Erythroblast (primary cell): Measurements from ENCODE around the gene PKP4.

Source experiments
- DNase-seq, 2 experiments: peaks; one replicate each; lab custom pipeline; 2025; lab: John Stamatoyannopoulos, UW
- GATA1 ChIP-seq: IDR thresholded peaks from 2 replicates; pipeline ENCODE4 v1.6.1; 2011; ENCODE audit warnings: low read depth, mild to moderate bottlenecking, control low read depth, low read length, moderate library complexity
- POLR2A ChIP-seq: IDR thresholded peaks from 2 replicates; pipeline ENCODE4 v1.6.1; 2011; ENCODE audit warnings: mild to moderate bottlenecking, low read length

Gene PKP4

GRCh38 chr2:158518084-158518483 is 61.3 kb downstream of the PKP4 start:
- no peak for TF ChIP-seq GATA1
- no peak for DNase-seq

DNA sequence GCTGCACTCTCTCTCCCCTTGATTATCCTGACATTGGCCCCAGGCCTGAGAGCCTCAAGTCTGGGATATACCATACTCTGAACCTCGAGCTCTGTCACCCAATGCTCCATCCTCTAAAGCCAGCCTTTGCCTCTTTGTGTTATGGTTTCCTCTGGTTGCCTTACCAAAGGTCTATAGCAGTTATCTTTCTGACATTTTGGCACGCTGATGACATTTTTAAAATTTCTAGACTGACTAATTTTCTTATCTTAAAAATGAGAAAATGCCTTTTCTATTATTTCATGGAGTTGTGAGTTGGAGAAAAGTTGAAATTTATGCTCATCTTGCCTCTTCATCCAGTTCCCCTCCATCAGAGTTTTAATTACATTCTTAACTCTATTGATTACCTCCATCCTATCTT is 62.7 kb downstream of the PKP4 start:
- TF ChIP-seq POLR2A: no peak
- no peak for TF ChIP-seq GATA1
- no peak for DNase-seq

GRCh38 chr2:158529379-158530259 is 72.9 kb downstream of the PKP4 start:
- no peak for DNase-seq
- TF ChIP-seq POLR2A (no peak), GATA1 (no peak)

GRCh38 chr2:158530829-158531228 is 74.1 kb downstream of the PKP4 start:
- TF ChIP-seq POLR2A (no peak), GATA1 (no peak)
- no peak for DNase-seq

DNA sequence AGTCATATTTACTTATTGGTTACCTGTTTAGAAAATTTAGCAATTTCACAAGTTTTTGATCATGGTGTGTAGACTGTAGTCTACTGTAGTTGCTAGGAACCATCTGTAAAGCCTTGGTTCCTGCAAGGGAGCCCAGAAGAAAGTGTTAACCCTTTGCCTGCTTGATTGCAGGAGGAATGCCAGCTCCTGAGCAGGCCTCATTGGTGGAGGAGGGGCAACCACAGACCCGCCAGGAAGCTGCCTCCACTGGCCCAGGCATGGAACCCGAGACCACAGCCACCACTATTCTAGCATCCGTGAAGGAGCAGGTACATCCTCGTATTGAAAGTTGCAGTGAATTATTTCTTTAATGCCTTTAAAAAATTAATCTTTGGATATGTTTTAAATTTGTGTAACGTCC is 76.3 kb downstream of the PKP4 start:
- TF ChIP-seq GATA1 (no peak), POLR2A (no peak)
- no peak for DNase-seq

- DNase-seq: peak; percentile 37 to 39
- no peak for TF ChIP-seq POLR2A
- no peak for TF ChIP-seq GATA1
Observed at GRCh38 chr2:158539176-158540005, 82.6 kb downstream of the PKP4 start.

- TF ChIP-seq POLR2A (no peak), GATA1 (no peak)
Observed at GRCh38 chr2:158542577-158542976, 85.8 kb downstream of the PKP4 start.

GRCh38 chr2:158543957-158544356 is 87.2 kb downstream of the PKP4 start:
- DNase-seq: no peak
- TF ChIP-seq POLR2A: no peak
- no peak for TF ChIP-seq GATA1

More at GRCh38 chr2:158542577-158542976, 85.8 kb downstream of the PKP4 start:
- no peak for DNase-seq

GRCh38 chr2:158544998-158545397 is 88.2 kb downstream of the PKP4 start:
- TF ChIP-seq GATA1: no peak
- TF ChIP-seq POLR2A: no peak

GRCh38 chr2:158546412-158547144 is 89.8 kb downstream of the PKP4 start:
- TF ChIP-seq GATA1 (no peak), POLR2A (no peak)
- DNase-seq: peak in 1 of 2 experiments; percentile 6

More at GRCh38 chr2:158544998-158545397, 88.2 kb downstream of the PKP4 start:
- DNase-seq: no peak

DNA sequence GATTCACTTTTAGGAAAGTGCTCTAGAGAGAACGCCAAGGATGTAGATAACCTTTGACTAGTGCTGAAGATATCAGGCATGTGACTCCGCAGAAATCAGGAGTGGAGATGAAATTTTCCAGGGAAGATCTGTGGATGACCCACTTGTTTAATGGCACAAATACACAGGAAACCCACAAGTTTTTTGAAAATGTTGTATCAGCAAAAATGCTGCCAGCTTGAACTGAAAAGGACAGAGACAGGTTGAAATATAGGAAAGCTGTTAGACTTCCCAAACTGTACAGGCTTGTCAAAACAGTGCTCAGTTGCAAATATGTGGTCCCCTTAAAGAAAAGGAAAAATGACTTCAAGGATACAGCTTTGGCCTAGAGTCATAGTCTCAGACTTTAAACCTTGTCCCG is 96.5 kb downstream of the PKP4 start:
- TF ChIP-seq POLR2A: no peak
- no peak for TF ChIP-seq GATA1
- DNase-seq: no peak

DNA sequence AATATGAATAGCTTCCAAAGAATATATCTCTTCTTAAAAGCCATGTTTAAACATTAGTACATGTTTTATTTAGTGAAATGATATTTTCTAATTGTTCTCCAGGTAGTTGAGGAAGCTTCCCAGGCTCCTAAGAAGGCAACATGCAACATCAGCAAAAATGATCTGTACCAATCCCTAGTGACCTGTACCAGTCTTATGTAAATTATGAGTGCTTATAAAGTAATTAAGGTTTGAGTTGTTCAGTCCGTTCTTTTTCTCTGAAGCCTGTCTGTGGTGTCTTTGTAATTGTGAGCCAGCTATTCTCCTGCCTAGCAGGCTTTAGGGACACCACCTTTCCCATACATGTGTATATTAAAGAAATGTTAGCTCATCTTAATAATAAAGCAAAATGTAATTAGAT is 98.2 kb downstream of the PKP4 start:
- no peak for DNase-seq
- TF ChIP-seq GATA1: no peak
- no peak for TF ChIP-seq POLR2A

- TF ChIP-seq POLR2A (no peak), GATA1 (no peak)
- no peak for DNase-seq
Observed at GRCh38 chr2:158556124-158556523, 99.4 kb downstream of the PKP4 start.
